ENCODE data around the gene ERVFRD-1. TPM values are rescaled to one million over a fixed set of nuclear protein-coding genes. Genes with fewer than 3 reads are reported as not detected.

Gene ERVFRD-1
- total and polyA plus RNA-seq, 2 experiments from 2014 or later: 0.06 TPM; not detected in 1

GRCh38 chr6:11155589-11155988 lies 44.1 kb upstream of the ERVFRD-1 start:
- no peaks in the 10 kb centered on the region for H3K27me3 ChIP-seq (ENCODE audit: insufficient read depth)
- ATAC-seq (no peak), DNase-seq (ENCODE audit: low spot score) (no peak)
- H3K4me2 ChIP-seq: no peak overlapping the region
- no peaks in the 10 kb centered on the region for H3K9me3 Mint-ChIP-seq
- H3K9me2 ChIP-seq (ENCODE audit: insufficient read depth): no peaks in the 10 kb centered on the region
- H2AFZ ChIP-seq: no peak overlapping the region
- no peaks in the 10 kb centered on the region for H3K79me2 ChIP-seq (replicated peaks; ENCODE audit: insufficient read depth)
- H4K20me1 ChIP-seq (replicated peaks; ENCODE audit: insufficient read depth): no peaks in the 10 kb centered on the region
- H3K27me3 Mint-ChIP-seq (ENCODE audit: insufficient read depth, low read depth, poor library complexity): peaks cover 2% of the 10 kb centered on the region
- H3K36me3 ChIP-seq (ENCODE audit: insufficient read depth): no peaks in the 10 kb centered on the region
- no peak overlapping the region for H3K4me3 ChIP-seq
- peaks cover 28% of the 10 kb centered on the region for H3K4me1 ChIP-seq (ENCODE audit: insufficient read depth)
- TF ChIP-seq, protein P1, sequence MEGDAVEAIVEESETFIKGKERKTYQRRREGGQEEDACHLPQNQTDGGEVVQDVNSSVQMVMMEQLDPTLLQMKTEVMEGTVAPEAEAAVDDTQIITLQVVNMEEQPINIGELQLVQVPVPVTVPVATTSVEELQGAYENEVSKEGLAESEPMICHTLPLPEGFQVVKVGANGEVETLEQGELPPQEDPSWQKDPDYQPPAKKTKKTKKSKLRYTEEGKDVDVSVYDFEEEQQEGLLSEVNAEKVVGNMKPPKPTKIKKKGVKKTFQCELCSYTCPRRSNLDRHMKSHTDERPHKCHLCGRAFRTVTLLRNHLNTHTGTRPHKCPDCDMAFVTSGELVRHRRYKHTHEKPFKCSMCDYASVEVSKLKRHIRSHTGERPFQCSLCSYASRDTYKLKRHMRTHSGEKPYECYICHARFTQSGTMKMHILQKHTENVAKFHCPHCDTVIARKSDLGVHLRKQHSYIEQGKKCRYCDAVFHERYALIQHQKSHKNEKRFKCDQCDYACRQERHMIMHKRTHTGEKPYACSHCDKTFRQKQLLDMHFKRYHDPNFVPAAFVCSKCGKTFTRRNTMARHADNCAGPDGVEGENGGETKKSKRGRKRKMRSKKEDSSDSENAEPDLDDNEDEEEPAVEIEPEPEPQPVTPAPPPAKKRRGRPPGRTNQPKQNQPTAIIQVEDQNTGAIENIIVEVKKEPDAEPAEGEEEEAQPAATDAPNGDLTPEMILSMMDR (conservative IDR thresholded peaks at IDR 0.05; ENCODE audit: low read depth in 2 of 2): no peak
- TF ChIP-seq, protein P2, sequence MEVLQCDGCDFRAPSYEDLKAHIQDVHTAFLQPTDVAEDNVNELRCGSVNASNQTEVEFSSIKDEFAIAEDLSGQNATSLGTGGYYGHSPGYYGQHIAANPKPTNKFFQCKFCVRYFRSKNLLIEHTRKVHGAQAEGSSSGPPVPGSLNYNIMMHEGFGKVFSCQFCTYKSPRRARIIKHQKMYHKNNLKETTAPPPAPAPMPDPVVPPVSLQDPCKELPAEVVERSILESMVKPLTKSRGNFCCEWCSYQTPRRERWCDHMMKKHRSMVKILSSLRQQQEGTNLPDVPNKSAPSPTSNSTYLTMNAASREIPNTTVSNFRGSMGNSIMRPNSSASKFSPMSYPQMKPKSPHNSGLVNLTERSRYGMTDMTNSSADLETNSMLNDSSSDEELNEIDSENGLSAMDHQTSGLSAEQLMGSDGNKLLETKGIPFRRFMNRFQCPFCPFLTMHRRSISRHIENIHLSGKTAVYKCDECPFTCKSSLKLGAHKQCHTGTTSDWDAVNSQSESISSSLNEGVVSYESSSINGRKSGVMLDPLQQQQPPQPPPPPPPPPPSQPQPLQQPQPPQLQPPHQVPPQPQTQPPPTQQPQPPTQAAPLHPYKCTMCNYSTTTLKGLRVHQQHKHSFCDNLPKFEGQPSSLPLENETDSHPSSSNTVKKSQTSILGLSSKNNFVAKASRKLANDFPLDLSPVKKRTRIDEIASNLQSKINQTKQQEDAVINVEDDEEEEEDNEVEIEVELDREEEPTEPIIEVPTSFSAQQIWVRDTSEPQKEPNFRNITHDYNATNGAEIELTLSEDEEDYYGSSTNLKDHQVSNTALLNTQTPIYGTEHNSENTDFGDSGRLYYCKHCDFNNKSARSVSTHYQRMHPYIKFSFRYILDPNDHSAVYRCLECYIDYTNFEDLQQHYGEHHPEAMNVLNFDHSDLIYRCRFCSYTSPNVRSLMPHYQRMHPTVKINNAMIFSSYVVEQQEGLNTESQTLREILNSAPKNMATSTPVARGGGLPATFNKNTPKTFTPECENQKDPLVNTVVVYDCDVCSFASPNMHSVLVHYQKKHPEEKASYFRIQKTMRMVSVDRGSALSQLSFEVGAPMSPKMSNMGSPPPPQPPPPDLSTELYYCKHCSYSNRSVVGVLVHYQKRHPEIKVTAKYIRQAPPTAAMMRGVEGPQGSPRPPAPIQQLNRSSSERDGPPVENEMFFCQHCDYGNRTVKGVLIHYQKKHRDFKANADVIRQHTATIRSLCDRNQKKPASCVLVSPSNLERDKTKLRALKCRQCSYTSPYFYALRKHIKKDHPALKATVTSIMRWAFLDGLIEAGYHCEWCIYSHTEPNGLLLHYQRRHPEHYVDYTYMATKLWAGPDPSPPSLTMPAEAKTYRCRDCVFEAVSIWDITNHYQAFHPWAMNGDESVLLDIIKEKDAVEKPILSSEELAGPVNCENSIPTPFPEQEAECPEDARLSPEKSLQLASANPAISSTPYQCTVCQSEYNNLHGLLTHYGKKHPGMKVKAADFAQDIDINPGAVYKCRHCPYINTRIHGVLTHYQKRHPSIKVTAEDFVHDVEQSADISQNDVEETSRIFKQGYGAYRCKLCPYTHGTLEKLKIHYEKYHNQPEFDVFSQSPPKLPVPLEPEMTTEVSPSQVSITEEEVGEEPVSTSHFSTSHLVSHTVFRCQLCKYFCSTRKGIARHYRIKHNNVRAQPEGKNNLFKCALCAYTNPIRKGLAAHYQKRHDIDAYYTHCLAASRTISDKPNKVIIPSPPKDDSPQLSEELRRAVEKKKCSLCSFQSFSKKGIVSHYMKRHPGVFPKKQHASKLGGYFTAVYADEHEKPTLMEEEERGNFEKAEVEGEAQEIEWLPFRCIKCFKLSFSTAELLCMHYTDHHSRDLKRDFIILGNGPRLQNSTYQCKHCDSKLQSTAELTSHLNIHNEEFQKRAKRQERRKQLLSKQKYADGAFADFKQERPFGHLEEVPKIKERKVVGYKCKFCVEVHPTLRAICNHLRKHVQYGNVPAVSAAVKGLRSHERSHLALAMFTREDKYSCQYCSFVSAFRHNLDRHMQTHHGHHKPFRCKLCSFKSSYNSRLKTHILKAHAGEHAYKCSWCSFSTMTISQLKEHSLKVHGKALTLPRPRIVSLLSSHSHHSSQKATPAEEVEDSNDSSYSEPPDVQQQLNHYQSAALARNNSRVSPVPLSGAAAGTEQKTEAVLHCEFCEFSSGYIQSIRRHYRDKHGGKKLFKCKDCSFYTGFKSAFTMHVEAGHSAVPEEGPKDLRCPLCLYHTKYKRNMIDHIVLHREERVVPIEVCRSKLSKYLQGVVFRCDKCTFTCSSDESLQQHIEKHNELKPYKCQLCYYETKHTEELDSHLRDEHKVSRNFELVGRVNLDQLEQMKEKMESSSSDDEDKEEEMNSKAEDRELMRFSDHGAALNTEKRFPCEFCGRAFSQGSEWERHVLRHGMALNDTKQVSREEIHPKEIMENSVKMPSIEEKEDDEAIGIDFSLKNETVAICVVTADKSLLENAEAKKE (CRISPR knock-in tag; IDR thresholded peaks at IDR 0.05): no peak
- TF ChIP-seq, protein P3, sequence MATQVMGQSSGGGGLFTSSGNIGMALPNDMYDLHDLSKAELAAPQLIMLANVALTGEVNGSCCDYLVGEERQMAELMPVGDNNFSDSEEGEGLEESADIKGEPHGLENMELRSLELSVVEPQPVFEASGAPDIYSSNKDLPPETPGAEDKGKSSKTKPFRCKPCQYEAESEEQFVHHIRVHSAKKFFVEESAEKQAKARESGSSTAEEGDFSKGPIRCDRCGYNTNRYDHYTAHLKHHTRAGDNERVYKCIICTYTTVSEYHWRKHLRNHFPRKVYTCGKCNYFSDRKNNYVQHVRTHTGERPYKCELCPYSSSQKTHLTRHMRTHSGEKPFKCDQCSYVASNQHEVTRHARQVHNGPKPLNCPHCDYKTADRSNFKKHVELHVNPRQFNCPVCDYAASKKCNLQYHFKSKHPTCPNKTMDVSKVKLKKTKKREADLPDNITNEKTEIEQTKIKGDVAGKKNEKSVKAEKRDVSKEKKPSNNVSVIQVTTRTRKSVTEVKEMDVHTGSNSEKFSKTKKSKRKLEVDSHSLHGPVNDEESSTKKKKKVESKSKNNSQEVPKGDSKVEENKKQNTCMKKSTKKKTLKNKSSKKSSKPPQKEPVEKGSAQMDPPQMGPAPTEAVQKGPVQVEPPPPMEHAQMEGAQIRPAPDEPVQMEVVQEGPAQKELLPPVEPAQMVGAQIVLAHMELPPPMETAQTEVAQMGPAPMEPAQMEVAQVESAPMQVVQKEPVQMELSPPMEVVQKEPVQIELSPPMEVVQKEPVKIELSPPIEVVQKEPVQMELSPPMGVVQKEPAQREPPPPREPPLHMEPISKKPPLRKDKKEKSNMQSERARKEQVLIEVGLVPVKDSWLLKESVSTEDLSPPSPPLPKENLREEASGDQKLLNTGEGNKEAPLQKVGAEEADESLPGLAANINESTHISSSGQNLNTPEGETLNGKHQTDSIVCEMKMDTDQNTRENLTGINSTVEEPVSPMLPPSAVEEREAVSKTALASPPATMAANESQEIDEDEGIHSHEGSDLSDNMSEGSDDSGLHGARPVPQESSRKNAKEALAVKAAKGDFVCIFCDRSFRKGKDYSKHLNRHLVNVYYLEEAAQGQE (IDR thresholded peaks at IDR 0.05; ENCODE audit: unreplicated experiment): no peak
- TF ChIP-seq CREB1 (CRISPR knock-in tag; IDR thresholded peaks at IDR 0.05; ENCODE audit: low read depth): no peak
- no peak for TF ChIP-seq EZH2 (IDR thresholded peaks at IDR 0.05; ENCODE audit: low read depth, unreplicated experiment)
- TF ChIP-seq ZNF114 (CRISPR knock-in tag; IDR thresholded peaks at IDR 0.05): no peak
- TF ChIP-seq, protein P4, sequence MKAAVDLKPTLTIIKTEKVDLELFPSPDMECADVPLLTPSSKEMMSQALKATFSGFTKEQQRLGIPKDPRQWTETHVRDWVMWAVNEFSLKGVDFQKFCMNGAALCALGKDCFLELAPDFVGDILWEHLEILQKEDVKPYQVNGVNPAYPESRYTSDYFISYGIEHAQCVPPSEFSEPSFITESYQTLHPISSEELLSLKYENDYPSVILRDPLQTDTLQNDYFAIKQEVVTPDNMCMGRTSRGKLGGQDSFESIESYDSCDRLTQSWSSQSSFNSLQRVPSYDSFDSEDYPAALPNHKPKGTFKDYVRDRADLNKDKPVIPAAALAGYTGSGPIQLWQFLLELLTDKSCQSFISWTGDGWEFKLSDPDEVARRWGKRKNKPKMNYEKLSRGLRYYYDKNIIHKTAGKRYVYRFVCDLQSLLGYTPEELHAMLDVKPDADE (IDR thresholded peaks at IDR 0.05): no peak
- no peak for TF ChIP-seq NANOG (IDR thresholded peaks at IDR 0.05; ENCODE audit: borderline replicate concordance)
- TF ChIP-seq POLR2AphosphoS5 (IDR thresholded peaks at IDR 0.05; ENCODE audit: low read depth): no peak
- no peak for TF ChIP-seq ZNF331 (CRISPR knock-in tag; IDR thresholded peaks at IDR 0.05; ENCODE audit: low read depth)
- TF ChIP-seq EZH2phosphoT487 (IDR thresholded peaks at IDR 0.05; ENCODE audit: unreplicated experiment): no peak
- no peaks in the 10 kb centered on the region for H3F3A ChIP-seq (replicated peaks; ENCODE audit: low read depth)
- no peak overlapping the region for H3K4me3 Mint-ChIP-seq
- H3K27ac ChIP-seq (ENCODE audit: low read depth): no peak overlapping the region
- no peak overlapping the region for H3K27ac Mint-ChIP-seq
- peaks cover 23% of the 10 kb centered on the region for H3K4me1 Mint-ChIP-seq
- no peaks in the 10 kb centered on the region for H3K36me3 Mint-ChIP-seq (ENCODE audit: low read depth)
